WI38 (cell line): ENCODE results near the gene UPB1.

Experiments used
- H3K4me3 ChIP-seq: 2 replicates; pipeline ENCODE4 v1.5.1; 2011; ENCODE audit warnings: low read depth, mild to moderate bottlenecking, control low read depth, low read length
- TF ChIP-seq, protein P1 (sequence below): IDR thresholded peaks from 2 replicates; pipeline ENCODE4 v1.5.1; 2012; ENCODE audit warnings: low read depth, mild to moderate bottlenecking, control low read depth, low read length

Gene UPB1

DNA sequence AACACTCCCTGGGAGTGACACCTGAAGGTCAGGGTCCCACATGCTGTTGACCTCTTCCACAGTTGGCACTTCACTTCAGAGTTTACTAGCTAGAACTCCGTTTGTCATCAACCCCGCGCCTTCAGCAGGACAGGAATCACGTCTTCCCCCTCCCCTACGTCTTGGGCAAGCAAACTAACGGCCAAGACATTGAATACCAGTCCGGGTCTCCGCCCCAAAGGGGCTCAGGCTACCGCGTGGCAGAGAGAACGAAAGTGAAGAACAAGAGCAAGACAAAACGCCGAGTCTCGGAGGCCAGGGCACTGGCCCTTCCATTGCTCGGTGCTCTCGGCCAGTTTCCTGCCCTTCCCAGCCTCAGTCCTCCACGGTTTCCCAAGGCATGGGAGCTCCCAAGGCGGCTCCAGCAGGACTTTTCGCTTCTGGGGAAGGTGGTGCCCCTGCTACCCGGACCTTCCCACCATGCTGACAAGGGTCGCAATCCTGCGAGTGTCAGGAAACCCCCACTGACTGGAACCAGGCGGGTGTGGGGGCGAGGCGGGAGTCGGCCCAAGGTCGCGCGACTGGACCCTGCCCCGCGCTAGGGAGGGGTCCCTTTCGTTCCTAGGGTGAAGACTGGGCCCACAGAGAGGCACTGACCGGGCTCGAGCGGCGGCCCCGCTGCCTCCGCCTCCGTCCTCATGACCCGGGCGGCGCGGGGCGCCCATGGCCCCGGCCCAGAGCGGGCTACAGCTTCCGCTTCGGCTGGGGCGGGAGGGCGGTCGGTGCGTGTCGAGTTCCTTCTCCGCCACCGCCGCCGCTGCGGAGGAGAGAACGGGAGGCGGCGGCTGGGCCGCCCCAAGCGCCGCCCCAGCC, 59.4 kb downstream of the UPB1 start, which contains the start of gene GUCD1:
Gene GUCD1, minus strand, starts transcription at position 826 of the 852 bp plus-strand sequence. Its CDS starts 147 bp downstream, at position 679.
- peak within 1 kb of the TSS; percentile 99 for H3K4me3 ChIP-seq
- TF ChIP-seq, protein P1, sequence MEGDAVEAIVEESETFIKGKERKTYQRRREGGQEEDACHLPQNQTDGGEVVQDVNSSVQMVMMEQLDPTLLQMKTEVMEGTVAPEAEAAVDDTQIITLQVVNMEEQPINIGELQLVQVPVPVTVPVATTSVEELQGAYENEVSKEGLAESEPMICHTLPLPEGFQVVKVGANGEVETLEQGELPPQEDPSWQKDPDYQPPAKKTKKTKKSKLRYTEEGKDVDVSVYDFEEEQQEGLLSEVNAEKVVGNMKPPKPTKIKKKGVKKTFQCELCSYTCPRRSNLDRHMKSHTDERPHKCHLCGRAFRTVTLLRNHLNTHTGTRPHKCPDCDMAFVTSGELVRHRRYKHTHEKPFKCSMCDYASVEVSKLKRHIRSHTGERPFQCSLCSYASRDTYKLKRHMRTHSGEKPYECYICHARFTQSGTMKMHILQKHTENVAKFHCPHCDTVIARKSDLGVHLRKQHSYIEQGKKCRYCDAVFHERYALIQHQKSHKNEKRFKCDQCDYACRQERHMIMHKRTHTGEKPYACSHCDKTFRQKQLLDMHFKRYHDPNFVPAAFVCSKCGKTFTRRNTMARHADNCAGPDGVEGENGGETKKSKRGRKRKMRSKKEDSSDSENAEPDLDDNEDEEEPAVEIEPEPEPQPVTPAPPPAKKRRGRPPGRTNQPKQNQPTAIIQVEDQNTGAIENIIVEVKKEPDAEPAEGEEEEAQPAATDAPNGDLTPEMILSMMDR, result no peak

DNA sequence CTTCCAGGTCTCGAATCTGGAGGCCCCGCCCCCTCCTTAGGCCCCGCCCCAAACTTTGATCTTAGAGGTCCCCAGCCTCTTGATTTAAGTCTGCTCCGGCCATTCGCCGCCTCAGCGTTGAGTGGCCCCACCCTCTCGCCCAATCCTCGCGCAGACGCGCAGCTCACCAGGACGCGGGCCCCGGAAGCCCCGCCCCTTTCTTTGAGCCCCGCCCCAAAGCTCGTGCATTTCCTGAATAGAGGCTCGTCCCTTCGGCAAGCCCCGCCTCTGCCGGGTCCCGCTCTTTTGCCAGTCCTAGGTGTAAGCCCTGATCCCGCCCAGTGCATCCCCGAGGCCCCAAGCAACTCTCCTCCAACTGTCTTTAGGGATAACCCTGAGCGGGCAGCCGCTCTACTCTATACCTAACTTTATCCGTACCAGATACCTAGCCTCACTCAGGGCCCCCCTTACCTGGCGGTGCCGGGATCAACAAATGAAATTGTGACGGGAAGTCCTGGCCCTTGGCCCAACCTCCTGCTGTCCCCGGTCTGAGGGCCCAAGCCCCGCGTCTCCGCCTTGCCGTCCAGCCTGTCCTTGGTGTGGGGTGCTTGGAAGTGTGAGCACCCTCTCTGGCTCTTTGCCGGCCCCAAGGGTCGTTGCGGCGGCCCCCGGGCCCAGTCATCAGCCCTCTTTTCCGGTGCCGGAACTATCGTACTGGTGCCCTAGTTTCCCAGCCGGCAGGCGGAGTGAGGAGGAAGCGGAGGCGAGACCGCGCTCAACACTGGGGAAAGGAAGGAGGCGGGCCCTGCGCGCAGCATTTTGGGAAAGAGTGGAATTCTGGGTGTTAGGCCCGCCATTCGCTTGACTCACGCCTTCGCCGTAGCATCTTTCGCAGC, 60.3 kb downstream of the UPB1 start, which contains the start of gene SNRPD3:
Gene SNRPD3, plus strand, starts transcription at position 835 of the 875 bp plus-strand sequence. CDS start 1,676 bp downstream, outside the sequence.
- TF ChIP-seq, protein P1, result no peak

DNA sequence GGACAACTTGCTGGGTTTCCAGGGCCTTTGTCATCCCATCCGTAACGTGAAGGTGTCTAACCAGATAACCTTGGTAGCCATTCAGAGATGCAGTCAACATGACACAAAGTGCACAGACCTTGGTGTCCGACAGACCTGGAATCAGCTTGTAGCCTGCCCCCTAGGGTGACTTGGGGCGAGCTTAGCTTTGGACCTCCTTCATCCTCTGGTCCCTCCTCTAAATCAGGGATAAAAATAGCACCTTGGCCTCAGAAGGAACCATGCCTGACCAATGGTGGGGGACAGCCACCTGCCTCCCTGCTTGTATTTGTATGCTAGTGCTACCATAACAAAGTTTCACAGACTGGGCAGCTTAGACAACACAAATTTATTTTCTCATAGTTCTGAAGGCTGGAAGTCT, 64.3 kb downstream of the UPB1 start:
- no peak overlapping the region for H3K4me3 ChIP-seq
- TF ChIP-seq, protein P1, result no peak

More for the DNA sequence above, 60.3 kb downstream of the UPB1 start, which contains the start of gene SNRPD3:
- H3K4me3 ChIP-seq, result peak within 1 kb of the TSS; percentile 99

DNA sequence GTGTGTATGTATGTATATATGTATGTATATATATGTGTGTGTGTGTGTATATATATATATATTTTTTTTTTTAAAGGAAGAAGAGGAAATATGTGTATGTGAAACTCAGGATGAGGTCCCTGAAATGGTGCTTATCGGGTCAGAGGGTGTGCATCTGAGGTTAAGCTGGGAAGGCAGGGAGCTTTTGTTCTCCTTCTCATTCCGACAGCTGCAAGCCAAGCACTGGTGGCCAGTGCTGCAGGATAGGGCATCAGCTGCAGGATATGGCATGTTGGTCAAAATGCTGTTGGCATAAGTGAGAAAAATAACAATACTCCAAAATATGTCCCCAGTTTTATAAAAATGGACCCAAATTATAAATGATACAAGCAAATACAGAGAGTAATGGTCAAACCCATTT, 68.1 kb downstream of the UPB1 start:
- H3K4me3 ChIP-seq, result no peak overlapping the region
- TF ChIP-seq, protein P1, result no peak

DNA sequence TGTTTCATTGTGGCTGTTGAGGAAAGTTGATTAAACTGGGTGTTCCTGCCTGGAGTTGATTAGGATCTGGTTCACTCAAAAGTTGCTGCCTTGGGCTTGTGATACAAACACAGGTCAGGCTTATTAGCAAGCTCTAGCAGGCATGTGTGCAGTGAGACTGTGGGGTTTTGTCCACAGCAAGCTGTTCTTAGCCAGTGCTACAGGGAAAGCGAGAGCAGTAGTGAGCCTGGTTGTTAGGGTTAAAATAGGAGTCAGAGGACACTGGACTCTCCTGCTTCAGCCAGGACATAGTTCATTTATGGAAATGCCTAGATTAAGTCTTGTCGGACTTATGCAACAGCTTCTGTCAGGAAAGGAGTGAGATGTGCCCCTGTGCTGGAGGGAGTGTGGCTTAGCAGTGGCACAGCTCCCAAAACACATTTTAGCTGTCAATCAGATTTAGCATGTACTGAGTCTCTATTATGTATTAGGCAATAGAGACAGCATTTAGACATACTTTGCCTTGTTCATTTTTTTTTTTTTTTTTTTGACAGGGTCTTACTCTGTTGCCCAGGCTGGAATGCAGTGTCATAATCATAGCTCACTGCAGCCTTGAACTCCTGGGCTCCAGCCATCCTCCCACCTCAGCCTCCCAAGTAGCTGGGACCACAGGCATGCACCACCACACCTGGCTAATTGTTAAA, 69.4 kb downstream of the UPB1 start:
- no peak overlapping the region for H3K4me3 ChIP-seq
- TF ChIP-seq, protein P1, result no peak

DNA sequence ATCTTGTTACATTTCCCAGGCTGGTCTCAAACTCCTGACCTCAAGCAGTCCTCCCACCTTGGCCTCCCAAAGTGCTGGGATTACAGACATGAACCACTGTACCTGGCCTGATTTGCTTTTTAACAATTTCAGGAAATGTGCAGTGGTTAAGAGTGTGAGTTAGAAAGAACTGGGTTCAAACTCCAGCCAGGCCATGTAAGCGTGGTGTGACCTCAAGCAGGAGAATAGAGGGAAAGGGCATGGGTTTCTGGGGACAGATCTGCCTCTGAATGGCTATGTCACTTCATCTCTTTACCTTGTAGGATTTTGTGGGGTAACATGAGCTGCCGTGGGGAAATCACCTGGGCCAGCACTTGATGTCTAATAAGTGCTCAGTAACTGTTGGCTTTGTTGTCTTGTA, 69.9 kb downstream of the UPB1 start:
- no peak overlapping the region for H3K4me3 ChIP-seq
- TF ChIP-seq, protein P1, result no peak
